ENCODE results near the gene PES1. TPM values are rescaled to one million over a fixed set of nuclear protein-coding genes. Genes with fewer than 3 reads are reported as not detected.

The PES1 gene
- total RNA-seq, 2 experiments from 2014 or later, result 28.4 to 30.5 TPM

DNA sequence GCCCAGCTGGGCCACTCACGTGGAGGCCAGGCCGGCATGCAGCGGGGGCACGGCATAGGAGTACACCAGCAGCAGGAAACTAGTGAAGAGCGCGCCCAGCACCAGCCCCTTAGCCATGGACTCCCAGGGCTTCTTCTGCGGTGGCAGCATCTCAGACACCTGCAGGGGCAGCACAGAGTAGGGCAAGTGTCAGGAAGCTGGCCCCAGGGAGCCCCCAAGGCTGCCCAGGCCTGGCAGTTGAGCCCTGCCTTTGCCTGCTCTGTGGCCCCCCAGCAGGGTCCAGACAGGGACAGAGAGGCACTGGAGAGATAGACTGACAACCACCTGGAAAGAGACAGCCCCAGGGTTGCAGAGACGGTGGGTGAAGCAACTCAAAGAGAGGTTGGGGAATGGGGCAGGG is 34.5 kb downstream of the PES1 start:
- no peak for DNase-seq
- no peaks in the 10 kb centered on the region for H3K27me3 ChIP-seq (ENCODE audit: control insufficient read depth in 1 of 2, insufficient read depth in 2 of 2, low read length in 2 of 2)
- ATAC-seq (ENCODE audit: poor library complexity), result no peak
- no peaks in the 10 kb centered on the region for H3K4me1 ChIP-seq (ENCODE audit: insufficient read depth, low read length)
- H3K36me3 Mint-ChIP-seq (ENCODE audit: low read depth), result no peaks in the 10 kb centered on the region
- H3K9me3 ChIP-seq (ENCODE audit: control insufficient read depth in 1 of 2, insufficient read depth in 1 of 2, low read length in 2 of 2), result peaks cover 0 to 6% of the 10 kb centered on the region in 2 experiments
- POLR2A ChIA-PET, result no interaction called here
- no peaks in the 10 kb centered on the region for H3K9me3 Mint-ChIP-seq
- H3K27me3 Mint-ChIP-seq, result peaks cover 2% of the 10 kb centered on the region
- no peak overlapping the region for H3K27ac ChIP-seq (ENCODE audit: low read depth in 1 of 2, low read length in 2 of 2)
- intact Hi-C loops (cut with DNase I, micrococcal nuclease), result no loop called here
- H3K4me1 Mint-ChIP-seq (ENCODE audit: low read depth), result no peaks in the 10 kb centered on the region
- H3K4me3 ChIP-seq (ENCODE audit: low read length), result no peak overlapping the region
- TF ChIP-seq CTCF (IDR thresholded peaks at IDR 0.05), result no peak
- no peak overlapping the region for H3K27ac Mint-ChIP-seq
- no peaks in the 10 kb centered on the region for H3K36me3 ChIP-seq (ENCODE audit: insufficient read depth, low read length)
- CTCF ChIA-PET, result no interaction called here
- H3K4me3 Mint-ChIP-seq, result no peak overlapping the region

GRCh38 chr22:30556388-30556787 is 35.3 kb downstream of the PES1 start:
- Mint-ChIP-seq H3K4me1 (ENCODE audit: low read depth) (no peaks in the 10 kb centered on the region), H3K4me3 (no peak overlapping the region)

GRCh38 chr22:30555282-30556210 is 36.2 kb downstream of the PES1 start:
- CTCF ChIA-PET, result no interaction called here
- no peak for DNase-seq

More at GRCh38 chr22:30556388-30556787, 35.3 kb downstream of the PES1 start:
- H3K9me3 Mint-ChIP-seq, result no peaks in the 10 kb centered on the region
- Histone ChIP-seq H3K9me3 (ENCODE audit: control insufficient read depth in 1 of 2, insufficient read depth in 1 of 2, low read length in 2 of 2) (peaks cover 0 to 6% of the 10 kb centered on the region in 2 experiments), H3K27ac (ENCODE audit: low read depth in 1 of 2, low read length in 2 of 2) (no peak overlapping the region), H3K4me3 (ENCODE audit: low read length) (no peak overlapping the region), H3K4me1 (ENCODE audit: insufficient read depth, low read length) (no peaks in the 10 kb centered on the region), H3K36me3 (ENCODE audit: insufficient read depth, low read length) (no peaks in the 10 kb centered on the region), H3K27me3 (ENCODE audit: control insufficient read depth in 1 of 2, insufficient read depth in 2 of 2, low read length in 2 of 2) (no peaks in the 10 kb centered on the region)
- CTCF ChIA-PET, result no interaction called here
- no peaks in the 10 kb centered on the region for H3K36me3 Mint-ChIP-seq (ENCODE audit: low read depth)
- no peak for TF ChIP-seq CTCF (IDR thresholded peaks at IDR 0.05)
- DNase-seq (no peak), ATAC-seq (ENCODE audit: poor library complexity) (no peak)
- intact Hi-C loops (cut with DNase I, micrococcal nuclease), result no loop called here
- H3K27ac Mint-ChIP-seq, result no peak overlapping the region
- POLR2A ChIA-PET, result no interaction called here
- no peaks in the 10 kb centered on the region for H3K27me3 Mint-ChIP-seq

More at GRCh38 chr22:30555282-30556210, 36.2 kb downstream of the PES1 start:
- H3K36me3 Mint-ChIP-seq (ENCODE audit: low read depth), result no peaks in the 10 kb centered on the region
- no peaks in the 10 kb centered on the region for H3K27me3 Mint-ChIP-seq
- intact Hi-C loops (cut with DNase I, micrococcal nuclease), result no loop called here
- H3K27ac ChIP-seq (ENCODE audit: low read depth in 1 of 2, low read length in 2 of 2), result no peak overlapping the region
- no peaks in the 10 kb centered on the region for H3K4me1 ChIP-seq (ENCODE audit: insufficient read depth, low read length)
- no peak for ATAC-seq (ENCODE audit: poor library complexity)
- H3K4me3 ChIP-seq (ENCODE audit: low read length), result no peak overlapping the region
- H3K27ac Mint-ChIP-seq, result no peak overlapping the region
- POLR2A ChIA-PET, result no interaction called here
- no peaks in the 10 kb centered on the region for H3K27me3 ChIP-seq (ENCODE audit: control insufficient read depth in 1 of 2, insufficient read depth in 2 of 2, low read length in 2 of 2)
- H3K36me3 ChIP-seq (ENCODE audit: insufficient read depth, low read length), result no peaks in the 10 kb centered on the region
- TF ChIP-seq CTCF (IDR thresholded peaks at IDR 0.05), result no peak
- H3K9me3 ChIP-seq (ENCODE audit: control insufficient read depth in 1 of 2, insufficient read depth in 1 of 2, low read length in 2 of 2), result peaks cover 0 to 6% of the 10 kb centered on the region in 2 experiments
- H3K9me3 Mint-ChIP-seq, result no peaks in the 10 kb centered on the region
- H3K4me1 Mint-ChIP-seq (ENCODE audit: low read depth), result no peaks in the 10 kb centered on the region
- no peak overlapping the region for H3K4me3 Mint-ChIP-seq
